Middle frontal gyrus (tissue), 1 donor: Measurements from ENCODE around the gene IKBIP.
"Not testable (repeated sequence)": the region's sequence is repeated elsewhere in the genome, so short reads cannot be mapped to it uniquely, and the experiment has no call there.

ENCODE experiments used
- DNase-seq: peaks from one replicate; pipeline ENCODE4 v3.0.0-alpha.2; 2015; ENCODE audit warnings: low spot score; ENCODE audit errors: extremely low spot score

Gene IKBIP

DNA sequence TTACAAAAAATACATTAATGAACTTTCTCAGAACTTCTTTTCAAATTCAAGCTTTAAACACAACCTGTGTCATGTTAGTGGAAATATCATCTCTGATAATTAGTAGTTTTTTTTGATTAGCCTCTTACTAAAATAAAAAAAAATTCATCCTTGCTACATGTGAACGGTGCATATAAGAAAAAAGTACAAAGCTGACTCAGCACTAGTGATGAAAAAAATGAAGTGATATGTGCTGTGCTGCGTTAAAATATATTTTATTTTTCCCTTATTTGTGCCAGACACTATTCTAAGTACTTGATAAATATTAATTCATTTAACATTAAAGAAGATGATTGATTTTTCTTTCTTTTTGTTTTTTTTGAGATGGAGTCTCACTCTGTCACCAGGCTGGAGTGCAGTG lies 7.5 kb downstream of the IKBIP start:
- no peak for DNase-seq

DNA sequence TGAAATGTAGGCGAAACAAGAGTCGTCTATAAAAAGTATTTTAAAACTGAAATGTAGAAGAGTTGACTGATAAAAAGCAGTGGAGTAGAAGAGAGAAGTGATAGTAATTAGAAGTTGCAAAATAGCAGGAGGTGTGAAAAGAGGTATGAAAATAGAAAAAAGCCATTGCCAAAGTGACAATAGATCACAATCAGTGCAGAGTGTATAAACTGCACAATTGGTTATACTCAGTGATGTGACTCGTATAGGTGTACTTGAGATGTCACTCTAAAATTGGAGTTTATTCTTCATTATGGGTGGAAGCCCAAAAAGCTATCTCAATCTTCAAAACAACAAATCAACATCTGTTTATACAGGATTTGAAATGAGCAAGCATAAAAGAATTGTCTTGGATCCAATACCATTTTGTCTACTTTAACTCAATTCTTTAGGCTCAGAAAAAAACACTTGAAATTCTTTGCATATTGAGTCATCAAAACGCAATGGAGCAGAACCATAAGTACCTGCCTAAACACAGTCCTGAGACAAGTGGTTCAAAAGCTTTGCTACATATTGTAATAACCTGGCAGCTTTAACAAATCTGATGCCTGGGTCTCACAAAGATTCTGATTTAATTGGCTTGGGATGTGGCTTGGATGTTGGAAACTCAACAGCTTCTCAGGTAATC lies 8.8 kb downstream of the IKBIP start:
- DNase-seq: no peak

DNA sequence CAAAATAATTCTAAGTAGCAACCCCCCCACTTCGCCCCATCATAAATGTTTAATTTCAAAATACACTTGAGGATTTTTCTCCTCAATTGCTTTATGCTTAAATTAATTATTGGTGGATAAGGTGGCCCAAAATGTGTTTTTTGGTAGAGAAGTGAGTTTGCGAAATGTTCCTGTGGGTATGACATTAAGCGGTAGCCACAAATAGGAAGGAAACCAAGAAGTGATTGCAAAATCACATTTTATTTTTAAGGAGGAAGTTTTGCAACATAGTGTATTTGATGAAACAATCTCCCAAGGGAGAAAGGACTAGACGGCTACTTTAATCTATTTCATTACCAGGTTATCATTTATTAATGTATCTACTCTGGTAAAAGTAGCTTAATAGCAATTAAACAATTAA lies 25.6 kb downstream of the IKBIP start:
- no peak for DNase-seq

DNA sequence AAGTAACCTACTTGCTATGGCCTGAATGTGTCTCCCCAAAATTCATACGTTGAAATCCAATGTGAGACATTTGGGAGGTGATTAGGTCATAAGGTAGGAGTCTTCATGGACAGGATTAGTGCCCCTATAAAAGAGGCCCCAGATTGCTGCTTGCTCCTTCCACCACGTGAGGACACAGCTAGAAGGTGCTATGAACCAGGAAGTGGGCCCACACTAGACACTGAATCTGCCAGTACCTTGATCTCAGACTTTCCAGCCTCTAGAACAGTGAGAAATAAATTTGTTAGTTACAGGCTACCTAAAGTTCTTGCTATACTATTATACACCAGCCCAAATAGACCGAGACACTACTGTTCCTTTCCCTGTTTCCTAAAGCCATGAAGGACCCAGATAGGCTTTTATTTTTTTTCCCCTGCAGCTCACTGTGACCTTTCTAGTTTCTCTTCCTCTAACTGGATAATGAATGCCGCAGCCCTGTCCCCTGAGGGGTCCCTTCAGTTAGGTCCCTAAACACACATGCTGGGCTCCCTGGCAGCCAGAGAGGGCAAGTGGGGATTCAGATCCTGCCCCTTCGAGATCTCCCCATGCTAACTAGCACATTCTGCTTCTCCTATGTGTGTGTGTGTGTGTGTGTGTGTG lies 31.8 kb downstream of the IKBIP start:
- DNase-seq: no peak

DNA sequence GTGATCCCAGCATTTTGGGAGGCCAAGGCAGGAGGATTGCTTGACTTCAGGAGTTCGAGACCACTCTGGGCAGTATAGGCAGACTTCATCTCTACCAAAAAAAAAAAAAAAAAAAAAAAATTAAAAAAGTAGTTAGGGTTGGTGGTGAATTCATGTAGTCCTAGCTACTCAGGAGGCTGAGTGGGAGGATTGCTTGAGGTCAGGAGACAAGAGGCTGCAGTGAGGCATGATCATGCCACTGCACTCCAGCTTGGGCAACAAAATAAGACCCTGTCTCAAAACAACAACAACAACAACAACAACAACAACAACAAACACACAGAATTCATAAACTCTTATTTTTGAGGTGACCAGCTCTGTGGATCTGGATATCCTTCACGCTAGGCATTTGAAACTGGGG lies 34.0 kb downstream of the IKBIP start:
- DNase-seq: no peak

DNA sequence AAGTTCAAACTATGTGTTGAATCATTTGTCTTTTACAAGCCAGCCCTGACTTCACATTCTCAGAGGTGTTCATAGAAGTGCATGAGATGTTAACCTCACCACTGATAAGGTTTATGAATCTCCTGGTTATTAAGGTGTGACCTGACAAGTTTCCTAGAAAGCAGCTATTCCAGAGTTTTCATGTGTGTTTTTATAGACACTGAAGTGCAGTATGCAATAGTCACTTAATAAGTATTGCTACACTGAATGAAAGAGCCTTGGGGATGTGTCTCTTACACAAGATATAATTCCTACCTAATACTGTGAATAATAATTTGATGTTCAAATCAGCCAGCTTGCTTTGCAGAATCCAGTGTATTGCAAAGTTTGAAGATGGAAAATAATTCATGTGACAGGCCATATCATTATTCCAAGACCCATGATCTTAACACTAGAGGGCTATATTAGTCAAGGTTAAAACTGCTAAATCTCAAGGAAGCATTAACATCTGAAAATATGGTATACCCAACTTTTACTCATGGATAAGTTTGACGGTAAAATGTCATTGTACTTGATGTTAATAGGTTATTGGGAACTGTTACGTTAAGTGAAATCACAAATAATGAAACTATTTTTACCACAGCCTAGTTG lies 38.1 kb downstream of the IKBIP start:
- no peak for DNase-seq

DNA sequence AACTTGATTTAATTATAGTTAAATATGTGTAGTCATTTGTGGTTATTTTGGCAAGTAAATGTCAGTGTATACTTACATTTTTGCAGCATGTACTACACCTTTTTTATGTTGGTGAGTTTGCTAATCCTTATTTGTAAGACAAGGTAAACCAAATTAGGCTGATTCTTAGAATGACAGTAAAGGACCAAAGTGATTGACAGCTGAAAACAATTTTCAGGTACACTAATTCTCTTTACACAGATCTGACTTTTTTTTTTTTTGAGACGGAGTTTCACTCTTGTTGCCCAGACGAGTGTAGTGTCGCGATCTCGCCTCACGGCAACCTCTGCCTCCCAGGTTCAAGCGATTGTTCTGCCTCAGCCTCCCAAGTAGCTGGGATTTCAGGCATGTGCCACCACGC lies 42.7 kb downstream of the IKBIP start:
- no peak for DNase-seq

DNA sequence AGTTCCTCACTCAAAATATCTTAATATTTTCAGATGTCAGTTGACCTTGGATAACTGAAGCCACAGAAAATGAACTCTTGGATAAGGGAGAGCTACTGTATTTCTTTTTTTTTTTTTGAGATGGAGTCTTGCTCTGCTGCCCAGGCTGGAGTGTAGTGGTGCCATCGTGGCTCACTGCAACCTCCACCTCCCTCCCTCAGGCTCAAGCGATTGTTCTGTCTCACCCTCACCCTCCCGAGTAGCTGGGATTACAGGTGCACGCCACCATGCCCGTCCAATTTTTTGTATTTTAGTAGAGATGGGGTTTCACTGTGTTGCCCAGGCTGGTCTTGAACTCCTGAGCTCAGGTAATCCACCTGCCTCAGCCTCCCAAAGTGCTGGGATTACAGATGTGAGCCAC lies 47.3 kb downstream of the IKBIP start:
- not testable (repeated sequence) for DNase-seq

DNA sequence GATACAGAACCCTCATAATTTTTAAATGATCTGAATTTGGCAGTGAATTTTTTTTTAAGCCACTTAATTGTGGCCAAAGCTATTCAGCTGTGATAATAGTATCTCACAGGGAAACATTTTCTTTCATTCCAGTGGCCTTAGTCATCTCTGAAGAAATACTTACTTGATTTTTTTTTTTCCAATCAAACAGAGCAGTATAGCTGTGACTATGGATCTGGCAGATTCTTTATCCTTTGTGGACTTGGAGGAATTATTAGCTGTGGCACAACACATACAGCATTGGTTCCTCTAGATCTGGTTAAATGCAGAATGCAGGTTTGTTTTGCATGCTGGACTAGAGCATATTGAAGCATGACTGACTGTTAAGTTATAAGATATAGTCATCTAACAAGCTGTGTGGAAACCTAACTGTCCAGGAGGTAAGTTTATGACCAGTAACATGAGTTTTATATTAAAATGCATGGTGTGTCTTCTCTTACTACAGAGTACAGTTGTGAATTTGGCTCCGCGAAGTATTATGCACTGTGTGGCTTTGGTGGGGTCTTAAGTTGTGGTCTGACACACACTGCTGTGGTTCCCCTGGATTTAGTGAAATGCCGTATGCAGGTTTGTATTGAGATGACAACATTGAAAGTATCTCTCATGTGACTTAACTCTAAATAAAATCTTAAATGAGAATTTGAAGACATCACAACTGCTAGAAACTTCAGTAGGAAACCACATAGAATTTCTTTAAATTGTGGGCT lies 49.2 kb downstream of the IKBIP start:
- no peak for DNase-seq

DNA sequence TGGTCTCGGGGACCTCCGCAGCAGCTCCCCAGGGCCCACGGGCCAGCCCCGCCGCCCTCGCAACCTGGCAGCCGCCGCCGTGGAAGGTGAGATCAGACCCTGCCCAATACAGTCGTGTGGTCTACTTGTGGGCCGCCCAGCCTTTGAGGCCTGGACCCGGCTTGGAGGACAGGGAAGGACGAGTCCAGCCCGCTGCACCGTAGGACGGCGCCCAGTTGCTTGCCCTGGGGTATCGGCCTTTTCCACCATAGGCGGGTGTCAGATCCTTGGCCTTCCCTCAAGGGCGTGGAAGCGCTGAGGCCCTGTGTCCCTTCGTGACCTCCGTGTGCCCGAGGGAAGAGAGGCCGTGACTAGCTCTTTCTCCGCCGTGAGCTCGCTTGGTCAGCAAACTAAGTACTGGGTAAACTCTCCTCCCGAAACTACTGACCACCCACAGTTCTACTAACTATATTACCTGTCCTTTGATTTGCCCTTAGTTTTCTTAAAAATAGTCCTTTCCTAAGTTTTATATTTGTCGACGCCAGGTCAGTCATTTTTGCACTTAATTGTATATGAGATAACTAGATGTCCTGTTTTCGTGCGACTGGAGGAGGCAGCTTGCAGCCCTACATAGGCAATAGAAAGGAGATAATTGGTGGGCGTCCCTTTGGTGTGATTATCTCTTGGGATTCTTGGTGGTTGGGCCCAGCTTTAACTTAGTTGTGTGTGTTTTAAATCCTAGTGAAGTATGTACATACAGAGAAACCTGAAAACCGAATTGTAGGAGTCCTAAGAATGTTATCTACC lies 50.3 kb downstream of the IKBIP start:
- DNase-seq: no peak

DNA sequence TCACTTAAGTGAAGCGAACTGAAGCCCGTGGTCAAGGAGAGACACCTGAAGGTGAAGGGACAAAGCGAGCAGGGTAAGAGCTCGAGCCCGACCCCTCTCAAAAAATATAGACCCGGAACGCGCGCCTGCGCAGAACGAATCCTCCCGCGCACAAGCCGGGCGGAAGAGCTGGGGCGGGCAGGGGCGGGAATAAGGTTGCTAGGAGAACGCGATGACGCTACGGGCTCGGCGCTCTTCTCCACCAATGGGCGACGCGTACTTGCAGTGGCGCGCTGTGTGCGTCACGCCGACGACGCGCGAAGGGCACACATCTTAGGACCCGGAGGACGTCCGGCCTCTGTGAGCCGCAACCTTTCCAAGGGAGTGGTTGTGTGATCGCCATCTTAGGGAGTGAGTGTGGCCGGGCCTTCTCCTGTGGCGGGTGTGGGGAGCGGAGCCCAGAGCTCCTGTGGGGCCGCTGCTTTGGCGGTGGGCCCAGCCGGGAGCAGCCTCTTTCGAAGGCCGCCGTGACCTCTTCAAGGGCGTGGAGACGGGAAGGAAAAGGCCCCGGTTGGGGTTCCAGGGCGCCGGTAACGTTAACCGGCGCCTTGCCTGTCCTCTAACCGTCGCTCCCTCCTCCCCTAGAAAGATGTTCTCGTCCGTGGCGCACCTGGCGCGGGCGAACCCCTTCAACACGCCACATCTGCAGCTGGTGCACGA lies 51.1 kb downstream of the IKBIP start, which contains the start of gene SLC25A3:
Gene SLC25A3, plus strand, starts transcription at position 336 of the 699 bp plus-strand sequence. Its CDS starts 293 bp downstream, at position 629.
- DNase-seq: peak; percentile 96

DNA sequence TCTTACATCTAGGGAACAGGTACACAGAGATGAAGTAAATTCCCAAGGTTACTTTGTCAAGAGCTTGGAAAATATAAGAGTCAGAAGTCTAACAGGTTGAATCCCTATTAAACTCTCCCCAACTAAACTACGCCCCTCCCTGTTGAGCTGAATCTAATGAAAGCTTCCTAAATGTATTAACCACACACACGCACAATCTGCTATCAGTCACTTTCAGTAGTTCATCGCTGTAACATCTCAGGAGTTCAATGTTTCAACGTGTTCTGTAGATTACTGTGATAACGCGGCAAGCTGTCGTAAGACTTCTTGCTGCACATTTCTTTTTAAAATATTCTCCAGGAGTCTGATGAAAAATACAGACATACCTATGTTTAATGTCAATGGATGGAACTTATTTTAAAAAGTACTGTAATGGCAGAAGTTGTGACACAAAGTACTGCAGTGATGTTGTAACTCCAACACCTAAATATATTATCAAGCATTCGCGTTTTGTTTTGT lies 51.7 kb downstream of the IKBIP start:
- DNase-seq: peak; percentile 4

DNA sequence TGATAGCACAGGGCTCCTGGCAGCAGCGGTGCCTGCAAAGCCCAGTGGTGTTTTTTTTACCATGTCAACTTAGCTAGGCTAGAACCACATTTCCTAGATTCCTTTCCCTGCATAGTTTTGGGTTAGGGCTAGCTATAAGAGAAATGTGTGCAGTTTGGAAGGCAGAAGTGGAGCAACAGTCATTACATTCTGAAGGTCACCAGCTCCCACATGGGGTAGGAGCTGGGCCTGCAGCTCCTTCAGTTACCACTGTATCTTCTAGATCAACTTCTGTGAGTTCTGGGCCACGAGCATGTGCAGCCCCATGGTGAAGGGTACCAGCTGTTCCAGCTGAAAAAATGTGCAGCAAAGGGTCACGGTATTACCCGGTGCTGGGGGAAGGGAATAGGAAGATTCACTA lies 53.4 kb downstream of the IKBIP start:
- no peak for DNase-seq

DNA sequence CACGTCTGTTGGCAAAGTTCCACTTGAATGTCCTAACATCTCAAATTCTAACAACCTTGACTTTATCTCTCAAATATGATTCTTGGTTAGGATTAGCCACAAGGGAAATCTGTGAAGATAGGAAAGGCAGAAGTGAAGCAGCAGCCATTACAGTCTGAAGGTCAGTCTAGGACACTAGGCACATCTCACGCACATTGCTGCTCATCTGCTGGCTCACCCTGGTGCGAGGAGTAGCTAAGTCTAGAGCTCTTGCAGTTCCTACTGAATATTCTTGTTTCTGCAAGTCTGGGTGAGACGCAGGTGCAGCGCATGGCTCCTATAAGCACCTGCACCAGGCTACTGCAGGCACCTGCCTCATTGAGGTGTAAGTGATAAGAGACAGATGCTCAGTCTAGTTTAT lies 57.5 kb downstream of the IKBIP start:
- DNase-seq: no peak

DNA sequence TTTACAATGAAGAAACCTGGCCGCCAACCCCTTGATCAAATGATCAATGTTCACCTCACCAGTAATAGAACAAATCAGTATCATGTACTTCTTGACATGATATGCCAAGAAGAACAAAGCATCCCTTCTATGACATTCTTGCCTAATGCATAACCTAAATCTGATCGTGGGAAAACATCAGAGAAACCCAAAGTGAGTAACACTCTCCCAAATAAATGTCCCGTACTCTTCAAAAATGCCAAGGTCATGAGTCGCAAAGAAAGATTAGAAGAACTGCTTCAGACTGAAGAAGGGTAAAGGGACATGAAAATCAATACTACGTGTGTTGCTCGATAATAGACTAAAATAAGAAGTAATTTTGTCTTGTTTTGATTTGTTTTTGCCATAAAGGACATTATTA lies 62.5 kb downstream of the IKBIP start:
- DNase-seq: no peak

DNA sequence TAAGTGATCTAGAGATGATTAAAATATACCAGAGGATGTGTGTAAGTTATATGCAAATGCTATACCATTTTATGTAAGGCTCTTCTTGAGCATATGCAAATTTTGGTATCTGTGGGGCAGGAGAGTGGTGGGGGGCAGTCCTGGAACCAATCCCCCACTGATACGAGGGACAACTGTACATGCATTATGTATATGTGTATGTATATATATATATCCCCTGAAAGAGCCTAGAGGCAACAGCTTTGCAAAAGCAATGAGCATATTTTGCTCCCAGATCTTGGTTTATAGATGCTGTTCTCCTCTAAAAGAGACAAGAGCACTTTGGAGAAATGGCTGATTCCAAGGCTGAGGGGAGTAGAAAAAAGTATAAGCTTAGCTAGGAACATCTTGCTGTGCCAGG lies 63.5 kb downstream of the IKBIP start:
- DNase-seq: no peak

DNA sequence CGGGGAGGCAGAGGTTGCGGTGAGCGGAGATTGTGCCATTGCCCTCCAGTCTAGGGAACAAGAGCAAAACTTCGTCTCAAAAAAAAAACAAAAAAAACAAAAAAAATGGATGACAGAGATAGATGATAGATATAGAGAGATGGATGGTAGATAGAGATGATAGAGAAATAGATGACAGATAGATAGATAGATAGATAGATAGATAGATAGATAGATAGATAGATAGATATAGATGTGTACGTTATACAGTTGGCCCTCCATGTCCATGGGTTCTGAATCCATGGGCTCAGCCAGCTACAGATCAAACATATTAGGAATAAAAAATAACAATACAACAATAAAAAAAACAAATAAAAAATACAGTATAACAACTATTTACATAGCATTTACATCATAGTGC lies 63.9 kb downstream of the IKBIP start:
- no peak for DNase-seq

DNA sequence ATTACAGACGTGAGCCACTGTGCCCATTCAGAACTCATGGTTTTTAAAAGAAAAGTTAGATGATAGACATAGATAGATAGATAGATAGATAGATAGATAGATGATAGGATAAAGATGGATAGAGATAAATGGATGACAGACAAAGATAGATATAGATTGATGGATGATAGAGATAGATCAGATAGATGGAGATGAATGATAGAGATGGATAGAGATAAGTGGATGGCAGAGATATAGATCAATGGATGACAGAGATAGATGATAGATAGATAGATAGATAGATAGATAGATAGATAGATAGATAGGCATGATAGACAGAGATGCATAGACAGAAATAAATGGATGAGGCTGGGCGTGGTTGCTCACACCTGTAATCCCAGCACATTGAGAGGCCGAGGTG lies 64.8 kb downstream of the IKBIP start:
- no peak for DNase-seq

DNA sequence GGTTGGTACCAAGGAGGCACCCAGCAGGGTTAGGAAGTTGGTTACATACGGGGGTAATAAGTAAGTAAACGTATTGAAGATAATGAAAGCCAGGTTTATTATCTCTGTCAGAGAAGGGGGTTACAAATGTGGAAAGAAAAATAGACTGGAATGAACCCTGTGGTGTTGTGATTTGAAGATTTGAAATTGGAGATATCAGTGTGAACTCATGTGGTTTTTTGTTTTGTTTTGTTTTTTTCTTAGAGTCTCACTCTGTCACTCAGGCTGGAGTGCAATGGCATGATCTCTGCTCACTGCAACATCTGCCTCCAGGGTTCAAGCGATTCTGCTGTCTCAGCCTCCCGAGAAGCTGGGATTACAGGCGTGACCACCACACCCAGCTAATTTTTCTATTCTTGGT lies 65.2 kb downstream of the IKBIP start:
- DNase-seq: no peak

DNA sequence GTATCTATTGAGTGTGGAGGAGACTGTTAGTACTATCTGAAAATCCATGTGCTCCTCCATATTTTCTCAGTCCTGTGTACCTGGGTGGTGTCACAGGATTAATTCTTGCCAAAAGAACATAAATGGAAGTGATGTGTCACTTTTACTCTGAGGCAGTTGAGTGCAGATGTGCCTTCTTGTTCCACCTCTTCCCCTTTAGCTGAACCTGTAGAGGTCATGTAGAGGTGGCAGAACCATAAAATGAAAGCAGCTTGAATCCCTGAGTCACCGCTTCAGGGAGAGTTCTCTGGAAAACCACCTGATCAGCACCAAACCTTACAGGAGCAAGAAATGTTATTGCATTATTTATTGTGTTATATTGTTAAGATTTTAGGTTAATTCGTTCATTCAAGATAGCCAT lies 65.8 kb downstream of the IKBIP start:
- DNase-seq: no peak

DNA sequence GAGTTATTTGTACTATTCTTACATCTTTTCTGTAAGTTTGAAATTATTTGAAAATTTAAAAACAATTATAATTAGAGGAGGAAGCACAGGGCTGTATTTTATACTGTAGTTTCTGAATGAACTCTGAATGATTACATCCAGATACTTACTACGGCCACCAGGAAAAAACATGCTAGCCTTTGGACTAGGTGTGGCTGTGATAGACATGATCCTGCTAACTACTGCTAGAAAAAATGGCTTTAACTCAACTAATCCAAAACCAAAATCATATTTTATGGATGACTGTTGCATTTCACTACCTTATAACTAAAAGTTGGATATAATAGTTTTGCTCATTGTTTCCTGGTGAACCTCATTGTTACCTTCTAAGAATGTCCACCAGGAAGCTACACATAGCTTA lies 66.2 kb downstream of the IKBIP start:
- no peak for DNase-seq
